BLaER1 (cell line): ENCODE measurements around the gene TBX21.

Experiments
- H3K27ac ChIP-seq: shearing (Covaris generic); formaldehyde crosslinking; 2 replicates; pipeline ENCODE4 v1.8.1; 2022
- H3K27me3 ChIP-seq: shearing (Covaris generic); formaldehyde crosslinking; 2 replicates; pipeline ENCODE4 v1.8.1; 2022
- H3K36me3 ChIP-seq: shearing (Covaris generic); formaldehyde crosslinking; 2 replicates; pipeline ENCODE4 v1.8.1; 2022
- H3K4me1 ChIP-seq: shearing (Covaris generic); formaldehyde crosslinking; 2 replicates; pipeline ENCODE4 v1.8.1; 2022
- H3K4me2 ChIP-seq: shearing (Covaris generic); formaldehyde crosslinking; 2 replicates; pipeline ENCODE4 v1.8.1; 2022
- H3K4me3 ChIP-seq: shearing (Covaris generic); formaldehyde crosslinking; 2 replicates; pipeline ENCODE4 v1.8.1; 2022
- H3K9ac ChIP-seq: shearing (Covaris generic); formaldehyde crosslinking; 2 replicates; pipeline ENCODE4 v1.8.1; 2022
- H3K9me3 ChIP-seq: shearing (Covaris generic); formaldehyde crosslinking; 2 replicates; pipeline ENCODE4 v1.8.1; 2022
- H4K20me1 ChIP-seq: shearing (Covaris generic); formaldehyde crosslinking; 2 replicates; pipeline ENCODE4 v1.8.1; 2022
- Cebpa-rat ChIP-seq: shearing (Covaris generic); IDR thresholded peaks from 2 replicates; pipeline ENCODE4 v1.8.1; 2022

Gene TBX21

GRCh38 chr17:47704116-47704515 lies 28.9 kb upstream of the TBX21 start:
- Histone ChIP-seq H3K9ac (peak overlapping the region; percentile 54; the same call in 1 of the 2 replicates), H3K4me3 (peak overlapping the region; percentile 48; the same call in 1 of the 2 replicates), H3K4me2 (peak overlapping the region; percentile 94), H3K36me3 (peaks cover 21% of the 10 kb centered on the region), H3K27me3 (no peaks in the 10 kb centered on the region), H3K9me3 (no peaks in the 10 kb centered on the region), H3K27ac (peak overlapping the region; percentile 55), H3K4me1 (peaks cover 89% of the 10 kb centered on the region), H4K20me1 (peaks cover 37% of the 10 kb centered on the region)
- no peak for TF ChIP-seq Cebpa-rat

GRCh38 chr17:47704736-47705135 lies 28.3 kb upstream of the TBX21 start:
- H3K36me3 ChIP-seq: peaks cover 21% of the 10 kb centered on the region
- H3K4me1 ChIP-seq: peaks cover 83% of the 10 kb centered on the region
- peak overlapping the region; percentile 94 for H3K4me2 ChIP-seq
- no peak overlapping the region for H3K4me3 ChIP-seq
- peak overlapping the region; percentile 55 for H3K27ac ChIP-seq
- H3K27me3 ChIP-seq: no peaks in the 10 kb centered on the region
- no peaks in the 10 kb centered on the region for H3K9me3 ChIP-seq
- H4K20me1 ChIP-seq: peaks cover 33% of the 10 kb centered on the region
- TF ChIP-seq Cebpa-rat: no peak
- H3K9ac ChIP-seq: peak overlapping the region; percentile 54; the same call in 1 of the 2 replicates

- no peak overlapping the region for H3K4me3 ChIP-seq
- peaks cover 25% of the 10 kb centered on the region for H3K36me3 ChIP-seq
- H3K4me2 ChIP-seq: peak overlapping the region; percentile 94
Observed at GRCh38 chr17:47705536-47706530, 27.2 kb upstream of the TBX21 start.

GRCh38 chr17:47707056-47707804 lies 25.8 kb upstream of the TBX21 start:
- H3K9me3 ChIP-seq: no peaks in the 10 kb centered on the region
- peak overlapping the region; percentile 94 for H3K4me2 ChIP-seq
- H3K4me3 ChIP-seq: no peak overlapping the region
- peaks cover 83% of the 10 kb centered on the region for H3K4me1 ChIP-seq
- TF ChIP-seq Cebpa-rat: no peak
- H3K9ac ChIP-seq: peak overlapping the region; percentile 42; the same call in 1 of the 2 replicates
- peaks cover 30% of the 10 kb centered on the region for H3K36me3 ChIP-seq
- H4K20me1 ChIP-seq: peaks cover 33% of the 10 kb centered on the region
- no peaks in the 10 kb centered on the region for H3K27me3 ChIP-seq
- peak overlapping the region; percentile 63 for H3K27ac ChIP-seq

More at GRCh38 chr17:47705536-47706530, 27.2 kb upstream of the TBX21 start:
- no peak for TF ChIP-seq Cebpa-rat
- Histone ChIP-seq H3K27ac (peak overlapping the region; percentile 63), H3K4me1 (peaks cover 83% of the 10 kb centered on the region), H3K9me3 (no peaks in the 10 kb centered on the region), H3K9ac (peak overlapping the region; percentile 47; the same call in 1 of the 2 replicates), H4K20me1 (peaks cover 33% of the 10 kb centered on the region), H3K27me3 (no peaks in the 10 kb centered on the region)

- peaks cover 33% of the 10 kb centered on the region for H4K20me1 ChIP-seq
- peaks cover 30% of the 10 kb centered on the region for H3K36me3 ChIP-seq
- TF ChIP-seq Cebpa-rat: no peak
- H3K27me3 ChIP-seq: no peaks in the 10 kb centered on the region
- H3K4me3 ChIP-seq: no peak overlapping the region
- H3K4me2 ChIP-seq: peak overlapping the region; percentile 94
- peaks cover 83% of the 10 kb centered on the region for H3K4me1 ChIP-seq
- H3K9ac ChIP-seq: no peak overlapping the region
- no peak overlapping the region for H3K27ac ChIP-seq
- no peaks in the 10 kb centered on the region for H3K9me3 ChIP-seq
Observed at GRCh38 chr17:47707884-47708283, 25.2 kb upstream of the TBX21 start.

- TF ChIP-seq Cebpa-rat: no peak
- Histone ChIP-seq H3K27ac (no peak overlapping the region), H3K4me1 (peaks cover 83% of the 10 kb centered on the region), H4K20me1 (peaks cover 33% of the 10 kb centered on the region), H3K9ac (no peak overlapping the region), H3K9me3 (no peaks in the 10 kb centered on the region), H3K4me2 (no peak overlapping the region), H3K27me3 (no peaks in the 10 kb centered on the region), H3K36me3 (peaks cover 30% of the 10 kb centered on the region), H3K4me3 (no peak overlapping the region)
Observed at GRCh38 chr17:47708312-47708863, 24.6 kb upstream of the TBX21 start.

GRCh38 chr17:47708864-47709541 lies 24.0 kb upstream of the TBX21 start:
- H3K4me2 ChIP-seq: no peak overlapping the region

GRCh38 chr17:47709594-47709993 lies 23.4 kb upstream of the TBX21 start:
- peaks cover 30% of the 10 kb centered on the region for H3K36me3 ChIP-seq
- peaks cover 25% of the 10 kb centered on the region; the same call in 1 of the 2 replicates for H4K20me1 ChIP-seq
- no peaks in the 10 kb centered on the region for H3K9me3 ChIP-seq
- no peak overlapping the region for H3K4me3 ChIP-seq
- no peaks in the 10 kb centered on the region for H3K27me3 ChIP-seq
- no peak overlapping the region for H3K9ac ChIP-seq
- H3K27ac ChIP-seq: no peak overlapping the region
- no peak overlapping the region for H3K4me2 ChIP-seq
- H3K4me1 ChIP-seq: peaks cover 83% of the 10 kb centered on the region
- no peak for TF ChIP-seq Cebpa-rat

More at GRCh38 chr17:47708864-47709541, 24.0 kb upstream of the TBX21 start:
- Histone ChIP-seq H3K9ac (no peak overlapping the region), H4K20me1 (peaks cover 30% of the 10 kb centered on the region), H3K4me1 (peaks cover 83% of the 10 kb centered on the region), H3K27me3 (no peaks in the 10 kb centered on the region), H3K9me3 (no peaks in the 10 kb centered on the region), H3K36me3 (peaks cover 30% of the 10 kb centered on the region), H3K4me3 (no peak overlapping the region), H3K27ac (no peak overlapping the region)
- no peak for TF ChIP-seq Cebpa-rat
